ENCODE measurements around the gene LAIR1.

DNA sequence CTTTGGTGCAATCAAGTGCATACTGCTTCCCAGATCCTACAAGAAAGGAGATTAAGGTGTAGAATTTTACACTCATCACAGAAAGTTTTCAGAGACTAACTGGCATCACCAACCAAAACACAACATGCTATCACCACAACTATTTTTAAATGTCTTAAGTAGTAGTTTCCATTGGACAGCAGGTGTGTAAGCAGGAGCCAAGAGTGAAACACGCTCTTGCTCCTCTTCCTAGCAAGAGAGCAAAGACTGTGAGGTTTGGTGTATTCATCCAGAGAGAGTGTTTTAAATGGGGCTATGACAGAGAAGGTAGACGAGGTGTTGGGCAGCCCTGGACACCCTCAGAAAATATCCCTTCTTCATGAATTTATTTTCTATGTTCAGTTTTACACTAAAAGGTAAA, 13.3 kb downstream of the LAIR1 start:
- TF ChIP-seq POLR2A (IDR thresholded peaks at IDR 0.05; ENCODE audit: low read depth, low read length): no peak
- no peak for TF ChIP-seq POLR2AphosphoS5 (IDR thresholded peaks at IDR 0.05; ENCODE audit: low read depth, low read length)
- no peak for TF ChIP-seq PAX5 (IDR thresholded peaks at IDR 0.05; ENCODE audit: insufficient read depth, low read length, severe bottlenecking)

Data from GM12891 (cell line).